Erythroblast (primary cell): ENCODE measurements around the gene DNAJB12.

Source experiments
- DNase-seq, 2 experiments: peaks; one replicate each; lab custom pipeline; 2025; lab: John Stamatoyannopoulos, UW
- GATA1 ChIP-seq: IDR thresholded peaks from 2 replicates; pipeline ENCODE4 v1.6.1; 2011; ENCODE audit warnings: low read depth, mild to moderate bottlenecking, control low read depth, low read length, moderate library complexity
- POLR2A ChIP-seq: IDR thresholded peaks from 2 replicates; pipeline ENCODE4 v1.6.1; 2011; ENCODE audit warnings: mild to moderate bottlenecking, low read length

The DNAJB12 gene

DNA sequence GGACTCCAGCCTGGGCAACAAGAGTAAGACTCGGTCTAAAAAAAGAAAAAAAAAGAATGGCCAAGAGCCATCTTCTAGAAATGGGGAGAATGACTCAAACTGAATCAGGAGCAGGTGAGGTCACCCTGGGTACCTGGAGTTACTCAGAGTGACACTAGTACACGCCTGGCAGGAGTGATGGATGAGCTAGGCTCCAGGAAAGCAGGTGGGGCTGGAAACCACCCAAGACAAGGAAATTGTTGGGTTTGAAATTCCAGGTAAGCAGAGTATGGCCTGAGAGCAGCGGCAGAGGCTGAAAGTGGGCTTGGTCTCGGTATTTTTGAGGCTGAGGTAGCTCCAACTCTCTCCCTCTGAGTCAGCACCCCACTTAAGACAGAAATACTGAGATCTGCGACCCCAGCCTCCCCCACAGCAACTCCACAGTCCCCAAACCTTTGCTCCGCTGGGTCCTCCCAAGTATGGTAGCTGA is 62.5 kb downstream of the DNAJB12 start:
- TF ChIP-seq POLR2A (no peak), GATA1 (no peak)
- DNase-seq: no peak

GRCh38 chr10:72291019-72291532 is 63.6 kb downstream of the DNAJB12 start:
- TF ChIP-seq POLR2A (no peak), GATA1 (peak; percentile 54)
- DNase-seq: peak; percentile 80 to 83

DNA sequence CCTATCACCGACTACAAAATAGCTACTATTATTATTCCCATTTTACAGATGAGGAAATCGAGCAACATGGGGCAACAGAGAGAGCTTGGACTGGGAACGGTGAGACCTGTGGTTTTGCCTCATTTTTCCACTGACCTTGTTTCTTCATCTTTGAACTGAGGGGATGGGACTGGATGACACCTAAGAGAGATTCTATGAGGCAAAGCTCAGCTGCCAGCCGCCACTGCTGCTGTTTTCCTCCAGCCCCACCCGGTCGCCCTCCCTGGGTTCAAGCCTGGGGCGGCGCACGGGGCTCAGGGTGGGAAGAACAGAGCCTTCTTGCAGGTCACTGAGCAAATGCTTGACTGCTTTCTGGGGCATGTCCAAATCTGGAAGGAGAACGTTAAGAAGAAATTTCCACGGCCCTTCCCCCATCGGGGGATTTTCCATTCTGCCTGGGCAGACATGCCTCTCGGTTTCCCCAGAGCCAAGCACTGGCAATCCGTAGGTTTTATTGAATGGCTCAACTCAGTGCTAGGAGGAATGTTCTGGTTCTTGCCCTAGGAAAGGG is 68.7 kb downstream of the DNAJB12 start:
- TF ChIP-seq GATA1 (no peak), POLR2A (no peak)
- DNase-seq: no peak

DNA sequence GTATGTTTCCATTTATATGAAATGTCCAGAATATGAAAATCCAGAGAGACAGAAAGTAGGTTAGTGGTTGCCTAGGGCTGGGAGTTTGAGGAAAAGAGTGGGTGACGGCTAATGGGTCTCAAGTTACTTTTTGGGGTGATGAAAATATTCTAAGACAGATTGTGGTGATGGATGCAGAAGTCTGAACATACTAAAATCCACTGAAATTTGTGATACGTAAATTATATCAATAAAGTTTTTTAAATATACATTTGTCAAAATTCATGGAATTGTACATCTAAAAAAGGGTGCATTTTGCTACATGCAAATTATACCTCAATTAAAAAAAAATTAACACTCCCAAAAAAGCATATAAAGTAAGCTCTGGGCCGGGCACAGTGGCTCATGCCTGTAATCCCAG is 71.6 kb downstream of the DNAJB12 start:
- TF ChIP-seq GATA1: no peak
- TF ChIP-seq POLR2A: no peak

More for the DNA sequence above, 71.6 kb downstream of the DNAJB12 start:
- no peak for DNase-seq
